Measurements from ENCODE around the gene SLC8A1.

SLC8A1 gene

GRCh38 chr2:40197121-40197520, 254.8 kb downstream of the SLC8A1 start:
- no peak overlapping the region for H3K4me3 ChIP-seq
- intact Hi-C loops (cut with DNase I; ENCODE audit: low total_unique reads): no loop called here
- no peak for TF ChIP-seq CTCF (IDR thresholded peaks at IDR 0.05)
- H3K27ac ChIP-seq: no peak overlapping the region
- no peaks in the 10 kb centered on the region for H3K9me3 ChIP-seq
- DNase-seq: no peak
- no peaks in the 10 kb centered on the region for H3K36me3 ChIP-seq
- H3K27me3 ChIP-seq: no peaks in the 10 kb centered on the region
- peaks cover 0 to 10% (median 0%) of the 10 kb centered on the region in 4 donors for H3K4me1 ChIP-seq

DNA sequence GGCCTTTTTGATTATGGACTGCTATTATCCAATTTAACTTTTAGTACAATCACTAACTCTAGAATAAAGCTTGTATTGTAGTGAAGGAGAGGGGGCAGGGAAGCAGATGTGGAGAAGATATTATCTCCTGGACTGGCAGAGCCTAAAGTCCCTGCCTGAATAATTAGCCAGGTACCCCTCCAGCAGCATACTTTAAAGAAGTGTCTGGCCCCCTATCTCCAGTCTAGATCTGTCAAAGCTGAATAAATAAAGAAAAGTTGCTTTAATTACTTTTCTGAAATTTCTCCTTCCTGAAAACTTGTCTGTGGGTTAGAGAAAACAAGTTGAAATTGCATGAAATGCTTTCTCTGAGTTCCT, 258.2 kb downstream of the SLC8A1 start:
- no peaks in the 10 kb centered on the region for H3K4me1 ChIP-seq
- TF ChIP-seq CTCF (IDR thresholded peaks at IDR 0.05): no peak
- no peaks in the 10 kb centered on the region for H3K36me3 ChIP-seq
- DNase-seq: no peak
- H3K27me3 ChIP-seq: no peaks in the 10 kb centered on the region
- no peak overlapping the region for H3K27ac ChIP-seq
- no peaks in the 10 kb centered on the region for H3K9me3 ChIP-seq
- no peak overlapping the region for H3K4me3 ChIP-seq
- intact Hi-C loops (cut with DNase I; ENCODE audit: low total_unique reads): no loop called here

DNA sequence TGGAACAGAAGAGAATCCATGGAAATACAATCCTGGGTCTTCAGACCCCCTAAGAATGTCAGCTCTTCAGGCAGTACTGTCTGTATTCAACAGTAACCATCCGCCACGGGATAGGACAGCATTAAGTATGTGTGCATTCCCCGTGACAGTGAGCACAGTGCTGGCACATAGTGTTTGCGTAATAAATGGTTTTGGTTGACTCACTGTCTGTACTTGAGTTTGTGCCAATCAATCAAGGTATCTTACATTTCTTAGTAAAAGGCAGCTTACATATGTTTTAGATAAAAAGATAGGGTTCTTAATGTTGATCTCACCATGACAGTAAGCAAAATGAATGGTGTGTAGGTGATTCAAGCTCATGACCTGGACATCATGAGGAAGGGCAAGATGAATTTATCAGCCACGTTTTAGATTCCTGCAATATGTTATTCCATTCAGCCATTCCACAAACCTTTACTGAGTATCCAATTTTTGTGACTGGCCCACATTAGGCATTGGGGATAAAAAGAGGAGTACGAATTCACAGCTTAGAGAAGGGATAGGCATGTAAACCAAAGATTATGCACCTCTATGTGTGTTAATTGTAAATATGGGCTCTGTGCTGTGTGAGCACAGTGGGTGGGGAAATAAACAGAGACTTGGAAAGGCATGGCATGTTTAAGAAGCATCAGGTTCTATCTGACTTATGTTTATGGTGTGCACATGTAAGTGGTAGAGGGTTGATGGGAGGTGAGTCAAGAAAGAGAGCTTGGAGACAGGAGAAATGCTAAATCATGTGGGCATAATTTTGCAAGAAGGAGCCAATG, 258.8 kb downstream of the SLC8A1 start:
- H3K27me3 ChIP-seq: no peaks in the 10 kb centered on the region
- intact Hi-C loops (cut with DNase I; ENCODE audit: low total_unique reads): no loop called here
- H3K27ac ChIP-seq: no peak overlapping the region
- no peak for TF ChIP-seq CTCF (IDR thresholded peaks at IDR 0.05)
- H3K4me1 ChIP-seq: no peaks in the 10 kb centered on the region
- H3K4me3 ChIP-seq: no peak overlapping the region
- H3K36me3 ChIP-seq: no peaks in the 10 kb centered on the region
- H3K9me3 ChIP-seq: no peaks in the 10 kb centered on the region
- DNase-seq: no peak

- H3K4me3 ChIP-seq: no peak overlapping the region
- DNase-seq: no peak
- TF ChIP-seq CTCF (IDR thresholded peaks at IDR 0.05): no peak
- no peaks in the 10 kb centered on the region for H3K9me3 ChIP-seq
- H3K4me1 ChIP-seq: no peaks in the 10 kb centered on the region
- no peak overlapping the region for H3K27ac ChIP-seq
- no peaks in the 10 kb centered on the region for H3K36me3 ChIP-seq
- no peaks in the 10 kb centered on the region for H3K27me3 ChIP-seq
- intact Hi-C loops (cut with DNase I; ENCODE audit: low total_unique reads): no loop called here
Measured at GRCh38 chr2:40190457-40190856, 261.4 kb downstream of the SLC8A1 start.

- no peaks in the 10 kb centered on the region for H3K4me1 ChIP-seq
- intact Hi-C loops (cut with DNase I; ENCODE audit: low total_unique reads): no loop called here
- no peak for TF ChIP-seq CTCF (IDR thresholded peaks at IDR 0.05)
Measured at GRCh38 chr2:40189881-40190280, 262.0 kb downstream of the SLC8A1 start.

More at GRCh38 chr2:40189881-40190280, 262.0 kb downstream of the SLC8A1 start:
- Histone ChIP-seq H3K36me3 (no peaks in the 10 kb centered on the region), H3K27ac (no peak overlapping the region), H3K27me3 (no peaks in the 10 kb centered on the region), H3K4me3 (no peak overlapping the region), H3K9me3 (no peaks in the 10 kb centered on the region)
- DNase-seq: no peak
